HL-60 (cell line): Measurements from ENCODE around the gene JDP2.

Experiments used
- DNase-seq, 2 experiments: peaks; one replicate each; pipeline ENCODE4 v3.0.0-alpha.2; 2010 to 2020; ENCODE audit warnings: low read depth in 1 of 2, low spot score in 1 of 2
- H3K27ac ChIP-seq: fragments of 250-450 bp; sonication (Bioruptor Pico); replicated peaks from 2 replicates; pipeline ENCODE4 v1.5.1; 2020; ENCODE audit warnings: mild to moderate bottlenecking, moderate library complexity
- H3K27me3 ChIP-seq: fragments of 250-450 bp; sonication (Bioruptor Pico); 2 replicates; pipeline ENCODE4 v1.5.1; 2021; ENCODE audit warnings: mild to moderate bottlenecking, moderate library complexity; ENCODE audit not compliant: insufficient read depth, poor library complexity, severe bottlenecking
- H3K4me3 ChIP-seq: replicated peaks from 2 replicates; pipeline ENCODE4 v1.5.1; 2011; ENCODE audit warnings: mild to moderate bottlenecking, control low read depth, low read length; ENCODE audit not compliant: insufficient read depth
- GABPA ChIP-seq: IDR thresholded peaks from 2 replicates; pipeline ENCODE4 v1.6.1; 2012; ENCODE audit warnings: low read depth
- POLR2AphosphoS5 ChIP-seq: IDR thresholded peaks from 2 replicates; pipeline ENCODE4 v1.6.1; 2012; ENCODE audit warnings: low read depth
- SPI1 ChIP-seq: IDR thresholded peaks from 2 replicates; pipeline ENCODE4 v1.6.1; 2012; ENCODE audit warnings: low read depth, mild to moderate bottlenecking, borderline replicate concordance
- TF ChIP-seq, protein P1 (sequence below): IDR thresholded peaks from 2 replicates; pipeline ENCODE4 v1.6.1; 2012; ENCODE audit warnings: low read depth; ENCODE audit not compliant: insufficient replicate concordance
- TF ChIP-seq, protein P2 (sequence below): IDR thresholded peaks from one replicate; pipeline ENCODE4 v1.5.1; 2011; ENCODE audit warnings: low read length, control low read depth, inconsistent platforms; ENCODE audit not compliant: insufficient read depth

The JDP2 gene

DNA sequence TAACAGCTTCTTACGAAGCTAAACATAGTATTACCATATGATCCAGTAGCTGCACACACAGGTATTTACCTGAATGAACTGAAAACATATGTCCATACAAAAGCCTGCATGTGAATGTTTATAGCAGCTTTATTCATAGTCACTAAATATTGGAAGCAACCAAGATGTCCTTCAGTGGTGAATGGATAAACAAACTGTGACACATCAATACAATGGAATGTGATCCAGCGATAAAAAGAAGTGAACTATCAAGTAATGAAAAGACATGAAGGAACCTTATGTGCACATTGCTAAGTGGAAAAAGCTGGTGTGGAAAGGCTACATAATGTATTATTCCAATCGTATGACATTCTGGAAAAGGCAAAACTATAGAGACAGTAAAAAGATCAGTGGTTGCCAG is 38.1 kb upstream of the JDP2 start:
- no peak for DNase-seq
- TF ChIP-seq, protein P1, sequence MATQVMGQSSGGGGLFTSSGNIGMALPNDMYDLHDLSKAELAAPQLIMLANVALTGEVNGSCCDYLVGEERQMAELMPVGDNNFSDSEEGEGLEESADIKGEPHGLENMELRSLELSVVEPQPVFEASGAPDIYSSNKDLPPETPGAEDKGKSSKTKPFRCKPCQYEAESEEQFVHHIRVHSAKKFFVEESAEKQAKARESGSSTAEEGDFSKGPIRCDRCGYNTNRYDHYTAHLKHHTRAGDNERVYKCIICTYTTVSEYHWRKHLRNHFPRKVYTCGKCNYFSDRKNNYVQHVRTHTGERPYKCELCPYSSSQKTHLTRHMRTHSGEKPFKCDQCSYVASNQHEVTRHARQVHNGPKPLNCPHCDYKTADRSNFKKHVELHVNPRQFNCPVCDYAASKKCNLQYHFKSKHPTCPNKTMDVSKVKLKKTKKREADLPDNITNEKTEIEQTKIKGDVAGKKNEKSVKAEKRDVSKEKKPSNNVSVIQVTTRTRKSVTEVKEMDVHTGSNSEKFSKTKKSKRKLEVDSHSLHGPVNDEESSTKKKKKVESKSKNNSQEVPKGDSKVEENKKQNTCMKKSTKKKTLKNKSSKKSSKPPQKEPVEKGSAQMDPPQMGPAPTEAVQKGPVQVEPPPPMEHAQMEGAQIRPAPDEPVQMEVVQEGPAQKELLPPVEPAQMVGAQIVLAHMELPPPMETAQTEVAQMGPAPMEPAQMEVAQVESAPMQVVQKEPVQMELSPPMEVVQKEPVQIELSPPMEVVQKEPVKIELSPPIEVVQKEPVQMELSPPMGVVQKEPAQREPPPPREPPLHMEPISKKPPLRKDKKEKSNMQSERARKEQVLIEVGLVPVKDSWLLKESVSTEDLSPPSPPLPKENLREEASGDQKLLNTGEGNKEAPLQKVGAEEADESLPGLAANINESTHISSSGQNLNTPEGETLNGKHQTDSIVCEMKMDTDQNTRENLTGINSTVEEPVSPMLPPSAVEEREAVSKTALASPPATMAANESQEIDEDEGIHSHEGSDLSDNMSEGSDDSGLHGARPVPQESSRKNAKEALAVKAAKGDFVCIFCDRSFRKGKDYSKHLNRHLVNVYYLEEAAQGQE = no peak
- TF ChIP-seq POLR2AphosphoS5 = no peak
- TF ChIP-seq GABPA = no peak
- no peak for TF ChIP-seq SPI1
- TF ChIP-seq, protein P2, sequence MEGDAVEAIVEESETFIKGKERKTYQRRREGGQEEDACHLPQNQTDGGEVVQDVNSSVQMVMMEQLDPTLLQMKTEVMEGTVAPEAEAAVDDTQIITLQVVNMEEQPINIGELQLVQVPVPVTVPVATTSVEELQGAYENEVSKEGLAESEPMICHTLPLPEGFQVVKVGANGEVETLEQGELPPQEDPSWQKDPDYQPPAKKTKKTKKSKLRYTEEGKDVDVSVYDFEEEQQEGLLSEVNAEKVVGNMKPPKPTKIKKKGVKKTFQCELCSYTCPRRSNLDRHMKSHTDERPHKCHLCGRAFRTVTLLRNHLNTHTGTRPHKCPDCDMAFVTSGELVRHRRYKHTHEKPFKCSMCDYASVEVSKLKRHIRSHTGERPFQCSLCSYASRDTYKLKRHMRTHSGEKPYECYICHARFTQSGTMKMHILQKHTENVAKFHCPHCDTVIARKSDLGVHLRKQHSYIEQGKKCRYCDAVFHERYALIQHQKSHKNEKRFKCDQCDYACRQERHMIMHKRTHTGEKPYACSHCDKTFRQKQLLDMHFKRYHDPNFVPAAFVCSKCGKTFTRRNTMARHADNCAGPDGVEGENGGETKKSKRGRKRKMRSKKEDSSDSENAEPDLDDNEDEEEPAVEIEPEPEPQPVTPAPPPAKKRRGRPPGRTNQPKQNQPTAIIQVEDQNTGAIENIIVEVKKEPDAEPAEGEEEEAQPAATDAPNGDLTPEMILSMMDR = no peak
- Histone ChIP-seq H3K4me3 (no peak overlapping the region), H3K27ac (no peak overlapping the region), H3K27me3 (no peaks in the 10 kb centered on the region)

DNA sequence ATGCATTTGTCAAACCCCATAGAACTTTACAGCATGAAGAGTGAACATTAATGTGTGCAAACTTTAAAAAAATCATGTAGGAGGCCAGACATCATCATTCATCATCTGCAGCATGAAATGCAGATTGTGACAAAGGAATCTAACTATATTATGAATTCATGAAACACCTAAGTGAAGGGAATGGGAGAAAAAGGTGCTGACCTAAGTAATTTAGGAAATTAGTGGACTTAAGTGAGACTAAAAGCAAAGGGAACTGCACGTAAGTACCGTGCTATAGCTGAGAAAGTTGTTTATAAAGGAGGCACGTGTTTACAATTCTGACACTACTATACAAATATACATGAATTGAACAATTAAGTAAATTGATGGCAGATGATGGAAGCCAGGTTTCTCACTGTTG is 37.6 kb upstream of the JDP2 start:
- Histone ChIP-seq H3K27me3 (no peaks in the 10 kb centered on the region), H3K4me3 (no peak overlapping the region), H3K27ac (no peak overlapping the region)
- TF ChIP-seq, protein P1 = no peak
- TF ChIP-seq POLR2AphosphoS5 = no peak
- no peak for TF ChIP-seq GABPA
- no peak for TF ChIP-seq SPI1
- TF ChIP-seq, protein P2 = no peak
- DNase-seq = no peak

DNA sequence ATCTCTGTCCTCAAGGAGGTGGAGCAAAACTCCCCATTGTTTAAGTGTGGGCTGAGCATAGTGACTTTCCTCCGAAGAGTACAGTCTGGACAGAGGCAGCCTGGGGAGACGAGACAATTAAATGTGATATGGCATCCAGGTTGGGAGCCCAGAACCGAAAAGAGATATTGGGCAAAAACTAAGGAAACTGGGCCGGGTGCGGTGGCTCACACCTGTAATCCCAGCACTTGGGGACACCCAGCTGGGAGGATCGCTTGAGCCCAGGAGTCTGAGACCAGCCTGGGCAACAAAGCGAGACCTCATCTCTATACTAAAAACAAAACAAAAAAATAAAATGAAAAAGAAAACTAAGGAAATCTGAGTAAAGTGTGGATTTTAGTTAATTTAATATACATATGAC is 35.9 kb upstream of the JDP2 start:
- Histone ChIP-seq H3K4me3 (no peak overlapping the region), H3K27ac (no peak overlapping the region), H3K27me3 (no peaks in the 10 kb centered on the region)
- DNase-seq = no peak
- TF ChIP-seq POLR2AphosphoS5 = no peak
- TF ChIP-seq, protein P2 = no peak
- TF ChIP-seq SPI1 = no peak
- TF ChIP-seq, protein P1 = no peak
- TF ChIP-seq GABPA = no peak
